Measurements from ENCODE around the gene CYB5R2. TPM values are rescaled to one million over a fixed set of nuclear protein-coding genes. Genes with fewer than 3 reads are reported as not detected.

CYB5R2 gene
- polyA plus RNA-seq, 3 donors = 0.52 to 3.7 (median 1.4) TPM

DNA sequence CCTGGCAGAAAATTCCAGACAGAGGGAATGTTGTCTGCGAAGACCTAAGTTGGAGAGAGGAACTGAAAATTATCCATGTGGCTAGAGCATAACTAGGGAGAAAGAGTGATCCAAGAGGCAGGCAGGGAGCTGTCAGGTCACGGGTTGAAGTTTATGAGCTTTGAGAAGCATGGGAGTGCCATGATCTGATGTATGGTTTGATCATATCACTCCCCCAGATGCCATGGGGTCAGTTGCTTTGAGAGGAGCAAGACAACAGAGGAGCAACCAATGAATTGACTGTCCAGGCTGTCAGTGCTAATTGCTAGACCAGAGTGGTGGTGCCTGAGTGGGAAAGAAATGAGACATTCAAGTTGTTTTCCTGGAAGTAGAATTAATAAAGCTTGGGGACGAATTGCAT lies 54.0 kb downstream of the CYB5R2 start:
- H3K36me3 ChIP-seq (replicated peaks in 1 of 2; ENCODE audit: control insufficient read depth in 1 of 2, insufficient read depth in 2 of 2, low read length in 2 of 2) = peaks cover 58 to 100% of the 10 kb centered on the region in 2 donors
- no peak overlapping the region for H2AFZ ChIP-seq (ENCODE audit: insufficient read depth, low read depth, low read length, poor library complexity, severe bottlenecking)
- no peaks in the 10 kb centered on the region for H3K27me3 ChIP-seq (ENCODE audit: control insufficient read depth in 2 of 2, insufficient read depth in 2 of 2, low read length in 2 of 2)
- no peak for DNase-seq
- H3K4me3 Mint-ChIP-seq = no peak overlapping the region
- H3K4me1 ChIP-seq (ENCODE audit: control insufficient read depth in 1 of 2, insufficient read depth in 2 of 2, low read length in 2 of 2) = no peaks in the 10 kb centered on the region
- H3K27ac Mint-ChIP-seq = no peak overlapping the region
- H3K9me3 ChIP-seq (replicated peaks in 1 of 2; ENCODE audit: control insufficient read depth in 1 of 2, insufficient read depth in 1 of 2, low read length in 2 of 2) = no peaks in the 10 kb centered on the region
- no peaks in the 10 kb centered on the region for H3K4me1 Mint-ChIP-seq
- H3K79me2 ChIP-seq (ENCODE audit: insufficient read depth, low read length) = no peaks in the 10 kb centered on the region
- intact Hi-C loops (cut with micrococcal nuclease) = no loop called here
- TF ChIP-seq, protein P1, sequence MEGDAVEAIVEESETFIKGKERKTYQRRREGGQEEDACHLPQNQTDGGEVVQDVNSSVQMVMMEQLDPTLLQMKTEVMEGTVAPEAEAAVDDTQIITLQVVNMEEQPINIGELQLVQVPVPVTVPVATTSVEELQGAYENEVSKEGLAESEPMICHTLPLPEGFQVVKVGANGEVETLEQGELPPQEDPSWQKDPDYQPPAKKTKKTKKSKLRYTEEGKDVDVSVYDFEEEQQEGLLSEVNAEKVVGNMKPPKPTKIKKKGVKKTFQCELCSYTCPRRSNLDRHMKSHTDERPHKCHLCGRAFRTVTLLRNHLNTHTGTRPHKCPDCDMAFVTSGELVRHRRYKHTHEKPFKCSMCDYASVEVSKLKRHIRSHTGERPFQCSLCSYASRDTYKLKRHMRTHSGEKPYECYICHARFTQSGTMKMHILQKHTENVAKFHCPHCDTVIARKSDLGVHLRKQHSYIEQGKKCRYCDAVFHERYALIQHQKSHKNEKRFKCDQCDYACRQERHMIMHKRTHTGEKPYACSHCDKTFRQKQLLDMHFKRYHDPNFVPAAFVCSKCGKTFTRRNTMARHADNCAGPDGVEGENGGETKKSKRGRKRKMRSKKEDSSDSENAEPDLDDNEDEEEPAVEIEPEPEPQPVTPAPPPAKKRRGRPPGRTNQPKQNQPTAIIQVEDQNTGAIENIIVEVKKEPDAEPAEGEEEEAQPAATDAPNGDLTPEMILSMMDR (IDR thresholded peaks at IDR 0.05) = no peak
- H3K4me3 ChIP-seq (replicated peaks in 1 of 3; ENCODE audit: low read depth in 2 of 3, low read length in 3 of 3) = no peak overlapping the region
- 96% methylated on average over 3 of the region's 3 CpGs for WGBS (ENCODE audit: insufficient coverage)
- H3K27me3 Mint-ChIP-seq (ENCODE audit: low read depth in 3 of 3) = peaks cover 0 to 9% (median 2%) of the 10 kb centered on the region in 3 donors
- H3K36me3 Mint-ChIP-seq = peaks cover 93 to 96% of the 10 kb centered on the region in 2 donors
- no peak overlapping the region for H3K27ac ChIP-seq (ENCODE audit: low read depth in 1 of 2, low read length in 2 of 2)
- H3K9ac ChIP-seq (ENCODE audit: insufficient read depth, low read length, poor library complexity, severe bottlenecking) = no peak overlapping the region
- no peak overlapping the region for H3K4me2 ChIP-seq (replicated peaks; ENCODE audit: extremely low read depth, low read length, poor library complexity, severe bottlenecking)
- peaks cover 0 to 1% (median 0%) of the 10 kb centered on the region in 7 donors for H3K9me3 Mint-ChIP-seq
- peaks cover 3% of the 10 kb centered on the region for H4K20me1 ChIP-seq (ENCODE audit: insufficient read depth, low read length)

DNA sequence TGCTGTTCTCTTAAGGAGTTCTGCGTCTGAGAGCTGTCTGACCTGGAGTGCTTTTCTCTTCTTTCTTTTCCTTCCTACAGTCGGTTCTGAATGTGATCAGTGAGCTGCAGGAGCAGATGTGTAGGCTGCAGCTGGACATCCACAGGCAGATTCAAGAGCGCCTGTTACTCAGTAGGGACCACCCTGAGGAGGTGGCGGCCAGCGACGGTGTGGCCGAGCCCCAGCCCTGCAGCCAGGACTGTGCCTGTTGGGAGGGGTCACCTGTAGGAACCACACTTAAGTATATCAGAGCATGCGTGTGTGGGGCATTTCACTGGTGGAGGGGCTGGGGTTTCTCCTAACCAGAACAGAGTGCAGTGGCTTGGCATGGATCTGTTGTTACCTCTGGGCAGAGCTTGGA lies 56.3 kb downstream of the CYB5R2 start:
- peaks cover 94 to 97% of the 10 kb centered on the region in 2 donors for H3K36me3 Mint-ChIP-seq
- intact Hi-C loops (cut with micrococcal nuclease) = no loop called here

More for the DNA sequence above, 56.3 kb downstream of the CYB5R2 start:
- Histone ChIP-seq H3K9ac (ENCODE audit: insufficient read depth, low read length, poor library complexity, severe bottlenecking) (no peak overlapping the region), H3K27ac (ENCODE audit: low read depth in 1 of 2, low read length in 2 of 2) (no peak overlapping the region), H2AFZ (ENCODE audit: insufficient read depth, low read depth, low read length, poor library complexity, severe bottlenecking) (no peak overlapping the region), H3K9me3 (replicated peaks in 1 of 2; ENCODE audit: control insufficient read depth in 1 of 2, insufficient read depth in 1 of 2, low read length in 2 of 2) (no peaks in the 10 kb centered on the region), H3K4me1 (ENCODE audit: control insufficient read depth in 1 of 2, insufficient read depth in 2 of 2, low read length in 2 of 2) (no peaks in the 10 kb centered on the region), H3K36me3 (replicated peaks in 1 of 2; ENCODE audit: control insufficient read depth in 1 of 2, insufficient read depth in 2 of 2, low read length in 2 of 2) (peaks cover 50 to 100% of the 10 kb centered on the region in 2 donors), H3K4me2 (replicated peaks; ENCODE audit: extremely low read depth, low read length, poor library complexity, severe bottlenecking) (no peak overlapping the region), H3K79me2 (ENCODE audit: insufficient read depth, low read length) (no peaks in the 10 kb centered on the region), H3K4me3 (replicated peaks in 1 of 3; ENCODE audit: low read depth in 2 of 3, low read length in 3 of 3) (no peak overlapping the region), H3K27me3 (ENCODE audit: control insufficient read depth in 2 of 2, insufficient read depth in 2 of 2, low read length in 2 of 2) (no peaks in the 10 kb centered on the region), H4K20me1 (ENCODE audit: insufficient read depth, low read length) (no peaks in the 10 kb centered on the region)
- H3K27ac Mint-ChIP-seq = no peak overlapping the region
- no peaks in the 10 kb centered on the region for H3K4me1 Mint-ChIP-seq
- H3K27me3 Mint-ChIP-seq (ENCODE audit: low read depth in 3 of 3) = peaks cover 0 to 11% (median 2%) of the 10 kb centered on the region in 3 donors
- no peak for DNase-seq
- TF ChIP-seq, protein P1 (IDR thresholded peaks at IDR 0.05) = no peak
- 100% methylated on average over 4 of the region's 8 CpGs for WGBS (ENCODE audit: insufficient coverage)
- H3K9me3 Mint-ChIP-seq = peaks cover 0 to 1% (median 0%) of the 10 kb centered on the region in 7 donors
- H3K4me3 Mint-ChIP-seq = no peak overlapping the region

Other genes starting within 250 kb of the CYB5R2 start
- gene OLFML1, start 188.0 kb downstream of the CYB5R2 start, polyA plus RNA-seq = under 1 TPM in 2 of 3 donors, not detected in 1; 0.11 to 0.17 TPM
- 10 to 100 TPM in 1 of 3 donors, 1 to 10 TPM in 2; 5.9 to 41.6 (median 8.6) TPM for gene PPFIBP2, start 159.5 kb downstream of the CYB5R2 start, polyA plus RNA-seq
- gene OVCH2, start 33.0 kb upstream of the CYB5R2 start, polyA plus RNA-seq = not detected
- not detected for gene OR5P2, start 123.4 kb upstream of the CYB5R2 start, polyA plus RNA-seq
- not detected for gene OR5P3, start 157.3 kb upstream of the CYB5R2 start, polyA plus RNA-seq

Data from CD14-positive monocyte (primary cell).